ENCODE data around the gene RNF20.

RNF20 gene

DNA sequence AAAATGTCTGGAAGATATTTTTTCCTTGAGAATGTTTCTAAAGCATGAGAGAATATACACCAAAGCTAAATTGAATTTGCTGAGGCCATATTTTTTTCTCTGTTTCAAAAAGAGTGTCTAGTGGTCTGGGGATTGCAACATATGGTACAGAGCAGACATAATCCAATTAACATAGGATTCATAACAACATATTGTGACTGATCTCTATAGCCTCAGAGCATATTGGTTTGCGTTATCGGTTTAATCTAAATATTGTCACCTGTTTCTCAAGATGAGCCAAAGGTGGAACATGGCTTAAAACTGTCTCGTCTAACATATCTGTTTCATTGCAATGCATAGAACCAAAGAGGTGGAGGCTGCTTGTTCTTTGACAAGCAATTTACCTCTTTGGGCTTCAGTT is 57.2 kb downstream of the RNF20 start:
- DNase-seq = no peak

GRCh38 chr9:101591787-101592446 is 58.3 kb downstream of the RNF20 start:
- DNase-seq = no peak

DNA sequence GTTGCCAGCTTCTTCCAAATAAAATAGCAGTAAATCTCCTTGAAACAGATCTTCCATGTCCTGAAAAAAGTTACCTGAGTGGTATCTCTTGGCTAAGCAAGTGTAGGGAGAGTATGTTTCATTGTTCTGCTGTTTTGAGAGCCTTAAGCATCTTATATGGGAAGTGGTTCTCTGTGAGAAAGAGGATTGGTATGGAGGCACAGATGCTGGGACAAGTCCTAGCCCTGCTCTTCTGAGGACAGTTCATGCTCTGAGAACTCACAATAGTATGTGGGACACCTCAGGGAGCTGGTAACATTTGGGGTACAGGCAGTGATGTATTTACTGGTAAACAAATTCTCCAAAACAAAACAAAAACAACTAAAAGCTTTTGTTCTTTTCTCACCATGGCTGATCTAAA is 59.1 kb downstream of the RNF20 start:
- DNase-seq = no peak

DNA sequence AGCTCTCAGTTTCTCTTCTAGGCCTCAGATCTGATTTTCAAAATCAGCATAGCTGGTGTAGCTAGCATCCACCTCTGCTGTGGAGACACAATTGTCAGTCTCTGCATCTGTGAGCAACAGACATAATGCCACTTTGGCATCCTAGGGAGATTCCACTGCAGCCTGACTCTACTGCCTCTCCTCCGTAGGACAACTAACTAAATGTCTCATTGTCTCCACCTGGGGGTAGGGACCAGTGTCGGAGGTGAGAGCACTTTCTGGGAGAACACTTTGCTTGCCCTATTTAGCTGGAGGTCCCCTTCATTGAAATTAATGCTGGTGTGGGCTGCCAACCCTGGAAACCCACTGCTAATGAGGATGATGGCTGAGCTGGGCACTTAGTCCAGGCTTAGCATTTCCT is 59.7 kb downstream of the RNF20 start:
- no peak for DNase-seq

GRCh38 chr9:101594796-101595195 is 61.1 kb downstream of the RNF20 start, which contains the start of gene PPP3R2:
PPP3R2 (minus strand) TSS chr9:101594969; CDS start chr9:101594921, 48 bp downstream.
- DNase-seq = no peak

- peak; percentile 54 for DNase-seq
These were observed 68.5 kb downstream of the RNF20 start for GRCh38 chr9:101601904-101602765.

GRCh38 chr9:101604296-101604695 is 70.6 kb downstream of the RNF20 start:
- no peak for DNase-seq

- DNase-seq = no peak
These were observed 71.9 kb downstream of the RNF20 start for GRCh38 chr9:101605547-101605946.

Data from NCI-H1417 treated with DMSO at 0.1 percent for 48 hours (cell line).